ENCODE measurements around the gene SDHC. TPM values are rescaled to one million over a fixed set of nuclear protein-coding genes. Genes with fewer than 3 reads are reported as not detected.
"Not testable (repeated sequence)": the region's sequence is repeated elsewhere in the genome, so short reads cannot be mapped to it uniquely, and the experiment has no call there.

SDHC gene
- polyA plus RNA-seq, 2 of the 4 experiments (the other 2 are of a cell fraction), result 296 to 323 TPM

GRCh38 chr1:161407451-161407985 is 93.3 kb downstream of the SDHC start:
- 74% methylated on average over 6 of the region's 6 CpGs for WGBS (ENCODE audit: missing lambda C conversion rate)
- ATAC-seq, result no peak
- no peak overlapping the region for H3K4me3 ChIP-seq
- no peak overlapping the region for H3K4me2 ChIP-seq
- FAIRE-seq, result no peak
- H3K4me1 ChIP-seq, result no peaks in the 10 kb centered on the region
- no peaks in the 10 kb centered on the region for H3K9me3 ChIP-seq
- ChIA-PET CTCF (interaction anchor here (0.6 to 1.9 kb wide), 4 partner anchors 18 to 181 kb away, joined by 3 to 7 read pairs (median 3); no protein-coding TSS in a partner anchor), POLR2A (no interaction called here)
- H3K27ac ChIP-seq, result no peak overlapping the region
- TF ChIP-seq CHD2 (IDR thresholded peaks at IDR 0.05; ENCODE audit: low read length, partially characterized antibody) (no peak), TFCP2L1 (CRISPR knock-in tag; IDR thresholded peaks at IDR 0.05) (no peak), FOSL2 (IDR thresholded peaks at IDR 0.05) (no peak), FOSL2 (CRISPR knock-in tag; IDR thresholded peaks at IDR 0.05) (no peak), NFE2L2 (conservative IDR thresholded peaks at IDR 0.05; ENCODE audit: low read length) (no peak), RNF2 (IDR thresholded peaks at IDR 0.05; ENCODE audit: borderline replicate concordance, low read depth) (no peak), NR3C1 (IDR thresholded peaks at IDR 0.05) (no peak), BHLHE40 (IDR thresholded peaks at IDR 0.05; ENCODE audit: low read depth, low read length) (no peak), CBX8 (IDR thresholded peaks at IDR 0.05) (no peak), ZNF302 (CRISPR knock-in tag; IDR thresholded peaks at IDR 0.05) (no peak), HOXB13 (CRISPR knock-in tag; IDR thresholded peaks at IDR 0.05; ENCODE audit: low read depth) (no peak)
- TF ChIP-seq, protein P1, sequence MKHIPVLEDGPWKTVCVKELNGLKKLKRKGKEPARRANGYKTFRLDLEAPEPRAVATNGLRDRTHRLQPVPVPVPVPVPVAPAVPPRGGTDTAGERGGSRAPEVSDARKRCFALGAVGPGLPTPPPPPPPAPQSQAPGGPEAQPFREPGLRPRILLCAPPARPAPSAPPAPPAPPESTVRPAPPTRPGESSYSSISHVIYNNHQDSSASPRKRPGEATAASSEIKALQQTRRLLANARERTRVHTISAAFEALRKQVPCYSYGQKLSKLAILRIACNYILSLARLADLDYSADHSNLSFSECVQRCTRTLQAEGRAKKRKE (CRISPR knock-in tag; IDR thresholded peaks at IDR 0.05; ENCODE audit: low read depth), result no peak
- TF ChIP-seq, protein P2, sequence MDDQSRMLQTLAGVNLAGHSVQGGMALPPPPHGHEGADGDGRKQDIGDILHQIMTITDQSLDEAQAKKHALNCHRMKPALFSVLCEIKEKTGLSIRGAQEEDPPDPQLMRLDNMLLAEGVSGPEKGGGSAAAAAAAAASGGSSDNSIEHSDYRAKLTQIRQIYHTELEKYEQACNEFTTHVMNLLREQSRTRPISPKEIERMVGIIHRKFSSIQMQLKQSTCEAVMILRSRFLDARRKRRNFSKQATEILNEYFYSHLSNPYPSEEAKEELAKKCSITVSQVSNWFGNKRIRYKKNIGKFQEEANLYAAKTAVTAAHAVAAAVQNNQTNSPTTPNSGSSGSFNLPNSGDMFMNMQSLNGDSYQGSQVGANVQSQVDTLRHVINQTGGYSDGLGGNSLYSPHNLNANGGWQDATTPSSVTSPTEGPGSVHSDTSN (IDR thresholded peaks at IDR 0.05), result no peak
- DNase-seq (ENCODE audit: low read depth in 1 of 2, low spot score in 1 of 2), result no peak

- WGBS (ENCODE audit: missing lambda C conversion rate), result 61% methylated on average over 3 of the region's 3 CpGs
- Histone ChIP-seq H3K4me3 (no peak overlapping the region), H3K9me3 (no peaks in the 10 kb centered on the region), H3K4me1 (no peaks in the 10 kb centered on the region), H3K4me2 (no peak overlapping the region), H3K27ac (no peak overlapping the region)
- DNase-seq (ENCODE audit: low read depth in 1 of 2, low spot score in 1 of 2), result no peak
- POLR2A ChIA-PET, result no interaction called here
- CTCF ChIA-PET, result interaction anchor here (0.9 to 1.9 kb wide), 4 partner anchors 8 to 182 kb away, joined by 3 to 7 read pairs (median 4); no protein-coding TSS in a partner anchor
- no peak for FAIRE-seq
- ATAC-seq, result no peak
- TF ChIP-seq NPAS2 (CRISPR knock-in tag; IDR thresholded peaks at IDR 0.05; ENCODE audit: borderline replicate concordance) (no peak), FOSB (CRISPR knock-in tag; IDR thresholded peaks at IDR 0.05) (no peak), PHF8 (IDR thresholded peaks at IDR 0.05; ENCODE audit: borderline replicate concordance, low read depth) (no peak)
Measured at GRCh38 chr1:161408429-161409052, 94.4 kb downstream of the SDHC start.

DNA sequence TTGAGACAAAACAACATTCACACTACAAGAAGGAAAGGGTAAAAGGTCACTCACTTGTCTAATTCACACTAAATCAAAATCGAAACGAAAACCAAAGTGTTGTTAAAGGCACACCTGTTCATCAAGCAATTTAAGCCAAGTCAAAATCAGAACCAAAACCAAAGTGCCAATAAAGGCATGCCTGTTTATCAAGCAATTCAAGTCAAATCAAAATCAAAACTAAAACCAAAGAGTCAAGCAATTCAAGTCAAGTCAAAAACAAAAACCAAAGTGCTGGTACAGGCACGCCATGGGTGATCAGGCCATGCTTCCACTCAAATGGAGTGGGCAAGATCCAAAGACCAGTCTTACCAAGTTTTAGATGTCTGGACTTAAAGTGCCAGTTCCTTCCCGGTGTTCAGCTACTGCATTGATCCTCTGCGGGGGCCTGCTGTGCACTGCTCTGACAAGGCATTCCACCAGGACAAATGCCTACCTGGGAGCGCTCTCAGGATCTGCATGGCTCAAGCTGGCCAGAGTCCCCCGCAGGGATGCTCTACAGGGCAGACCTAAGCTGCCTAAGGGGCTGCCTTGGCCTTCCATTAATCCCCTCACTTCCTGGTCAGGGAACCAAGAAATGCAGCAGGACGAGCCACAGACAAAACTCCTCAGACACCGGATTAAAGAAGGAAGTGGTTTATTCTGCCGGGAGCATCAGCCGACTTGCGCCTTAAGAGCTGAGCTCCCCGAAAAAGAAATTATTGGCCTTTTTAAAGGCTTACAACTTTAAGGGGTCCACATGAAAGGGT is 95.9 kb downstream of the SDHC start:
- ChIA-PET POLR2A (interaction anchor here (0.6 kb wide), 1 partner anchor 20 kb away, joined by 4 read pairs; no protein-coding TSS in a partner anchor), CTCF (interaction anchor here (1.4 kb wide), 1 partner anchor 10 kb away, joined by 6 read pairs; no protein-coding TSS in a partner anchor)
- not testable (repeated sequence) for DNase-seq (ENCODE audit: low read depth in 1 of 2, low spot score in 1 of 2)

GRCh38 chr1:161410636-161410970 is 96.4 kb downstream of the SDHC start:
- ATAC-seq; H3K9me3 ChIP-seq; DNase-seq (ENCODE audit: low read depth in 1 of 2, low spot score in 1 of 2): not testable (repeated sequence)

More for the DNA sequence above, 95.9 kb downstream of the SDHC start:
- not testable (repeated sequence) for H3K4me1 ChIP-seq, H3K27ac ChIP-seq, H3K9me3 ChIP-seq, ATAC-seq, H3K4me3 ChIP-seq, FAIRE-seq, H3K4me2 ChIP-seq
- WGBS (ENCODE audit: missing lambda C conversion rate), result 85% methylated on average over 13 of the region's 13 CpGs

More at GRCh38 chr1:161410636-161410970, 96.4 kb downstream of the SDHC start:
- CTCF ChIA-PET, H3K4me1 ChIP-seq, H3K4me3 ChIP-seq, H3K4me2 ChIP-seq, H3K27ac ChIP-seq, FAIRE-seq: not testable (repeated sequence)
- POLR2A ChIA-PET, result interaction anchor here (0.6 kb wide), 1 partner anchor 21 kb away, joined by 4 read pairs; no protein-coding TSS in a partner anchor
- WGBS (ENCODE audit: missing lambda C conversion rate), result 50% methylated on average over 4 of the region's 4 CpGs

Small RNA genes lying within 50 kb of the gene (small RNA-seq; reads per million reads assigned to genes)
- gene AL592295.2 (0 reads per million in 6 experiments), gene RNU6-481P (0 reads per million in 6 experiments)

Other genes with a start within 250 kb of the SDHC start
- gene ARHGAP30, start 244.5 kb upstream of the SDHC start, polyA plus RNA-seq (2011; rRNA removed), result 0.06 and 0.08 TPM in 2 replicates
- 0.09 to 0.13 TPM (median 0.13 TPM) in 3 replicates for gene ARHGAP30, start 244.5 kb upstream of the SDHC start, polyA plus RNA-seq (2017; fragmentation: RNase III; extraction: RNeasy Plus Mini Kit Qiagen cat#74134 plus additional on column Dnase treatment)
- gene NECTIN4, start 224.8 kb upstream of the SDHC start, polyA plus RNA-seq (2011; rRNA removed), result 3.1 and 4.3 TPM in 2 replicates
- 1.3 to 1.8 TPM (median 1.5 TPM) in 3 replicates for gene NECTIN4, start 224.8 kb upstream of the SDHC start, polyA plus RNA-seq (2017; fragmentation: RNase III; extraction: RNeasy Plus Mini Kit Qiagen cat#74134 plus additional on column Dnase treatment)
- gene KLHDC9, start 216.0 kb upstream of the SDHC start, polyA plus RNA-seq (2011; rRNA removed), result 3.6 and 4.6 TPM in 2 replicates
- gene KLHDC9, start 216.0 kb upstream of the SDHC start, polyA plus RNA-seq (2017; fragmentation: RNase III; extraction: RNeasy Plus Mini Kit Qiagen cat#74134 plus additional on column Dnase treatment), result 0.93 to 2.0 TPM (median 1.2 TPM) in 3 replicates
- gene PFDN2, start 196.3 kb upstream of the SDHC start, polyA plus RNA-seq (2011; rRNA removed), result 106 and 187 TPM in 2 replicates
- 179 to 203 TPM (median 187 TPM) in 3 replicates for gene PFDN2, start 196.3 kb upstream of the SDHC start, polyA plus RNA-seq (2017; fragmentation: RNase III; extraction: RNeasy Plus Mini Kit Qiagen cat#74134 plus additional on column Dnase treatment)
- 29.9 and 38.6 TPM in 2 replicates for gene NIT1, start 196.3 kb upstream of the SDHC start, polyA plus RNA-seq (2011; rRNA removed)
- gene NIT1, start 196.3 kb upstream of the SDHC start, polyA plus RNA-seq (2017; fragmentation: RNase III; extraction: RNeasy Plus Mini Kit Qiagen cat#74134 plus additional on column Dnase treatment), result 44.5 to 49.4 TPM (median 45.8 TPM) in 3 replicates
- gene DEDD, start 181.7 kb upstream of the SDHC start, polyA plus RNA-seq (2011; rRNA removed), result 35.9 and 38.4 TPM in 2 replicates
- 20.5 to 25.9 TPM (median 25.3 TPM) in 3 replicates for gene DEDD, start 181.7 kb upstream of the SDHC start, polyA plus RNA-seq (2017; fragmentation: RNase III; extraction: RNeasy Plus Mini Kit Qiagen cat#74134 plus additional on column Dnase treatment)
- gene UFC1, start 160.4 kb upstream of the SDHC start, polyA plus RNA-seq (2011; rRNA removed), result 110 and 115 TPM in 2 replicates
- 149 to 153 TPM (median 150 TPM) in 3 replicates for gene UFC1, start 160.4 kb upstream of the SDHC start, polyA plus RNA-seq (2017; fragmentation: RNase III; extraction: RNeasy Plus Mini Kit Qiagen cat#74134 plus additional on column Dnase treatment)
- 22.6 and 26.3 TPM in 2 replicates for gene USP21, start 154.9 kb upstream of the SDHC start, polyA plus RNA-seq (2011; rRNA removed)
- gene USP21, start 154.9 kb upstream of the SDHC start, polyA plus RNA-seq (2017; fragmentation: RNase III; extraction: RNeasy Plus Mini Kit Qiagen cat#74134 plus additional on column Dnase treatment), result 21.8 to 23.8 TPM (median 23.6 TPM) in 3 replicates
- gene PPOX, start 148.0 kb upstream of the SDHC start, polyA plus RNA-seq (2011; rRNA removed), result 13.8 and 16.4 TPM in 2 replicates
- gene PPOX, start 148.0 kb upstream of the SDHC start, polyA plus RNA-seq (2017; fragmentation: RNase III; extraction: RNeasy Plus Mini Kit Qiagen cat#74134 plus additional on column Dnase treatment), result 13.5 to 16.1 TPM (median 14.1 TPM) in 3 replicates
- 25.3 and 31.4 TPM in 2 replicates for gene B4GALT3, start 136.9 kb upstream of the SDHC start, polyA plus RNA-seq (2011; rRNA removed)
- 23.3 to 26.7 TPM (median 25.5 TPM) in 3 replicates for gene B4GALT3, start 136.9 kb upstream of the SDHC start, polyA plus RNA-seq (2017; fragmentation: RNase III; extraction: RNeasy Plus Mini Kit Qiagen cat#74134 plus additional on column Dnase treatment)
- gene ADAMTS4, start 115.3 kb upstream of the SDHC start, polyA plus RNA-seq (2011; rRNA removed), result not detected in 2 replicates
- 0.01 TPM in 1 of 3 replicates, not detected in the others for gene ADAMTS4, start 115.3 kb upstream of the SDHC start, polyA plus RNA-seq (2017; fragmentation: RNase III; extraction: RNeasy Plus Mini Kit Qiagen cat#74134 plus additional on column Dnase treatment)
- gene NDUFS2, start 112.0 kb upstream of the SDHC start, polyA plus RNA-seq (2011; rRNA removed), result 125 and 144 TPM in 2 replicates
- gene NDUFS2, start 112.0 kb upstream of the SDHC start, polyA plus RNA-seq (2017; fragmentation: RNase III; extraction: RNeasy Plus Mini Kit Qiagen cat#74134 plus additional on column Dnase treatment), result 142 to 145 TPM (median 142 TPM) in 3 replicates
- 0.40 and 0.83 TPM in 2 replicates for gene FCER1G, start 99.1 kb upstream of the SDHC start, polyA plus RNA-seq (2011; rRNA removed)
- 0.25 TPM in 1 of 3 replicates, not detected in the others for gene FCER1G, start 99.1 kb upstream of the SDHC start, polyA plus RNA-seq (2017; fragmentation: RNase III; extraction: RNeasy Plus Mini Kit Qiagen cat#74134 plus additional on column Dnase treatment)
- not detected in 2 replicates for gene APOA2, start 90.8 kb upstream of the SDHC start, polyA plus RNA-seq (2011; rRNA removed)
- not detected in 3 replicates for gene APOA2, start 90.8 kb upstream of the SDHC start, polyA plus RNA-seq (2017; fragmentation: RNase III; extraction: RNeasy Plus Mini Kit Qiagen cat#74134 plus additional on column Dnase treatment)
- 6.3 and 7.0 TPM in 2 replicates for gene TOMM40L, start 88.3 kb upstream of the SDHC start, polyA plus RNA-seq (2011; rRNA removed)
- gene TOMM40L, start 88.3 kb upstream of the SDHC start, polyA plus RNA-seq (2017; fragmentation: RNase III; extraction: RNeasy Plus Mini Kit Qiagen cat#74134 plus additional on column Dnase treatment), result 9.1 to 11.0 TPM (median 10.2 TPM) in 3 replicates
- gene NR1I3, start 76.2 kb upstream of the SDHC start, polyA plus RNA-seq (2011; rRNA removed), result not detected in 2 replicates
- gene NR1I3, start 76.2 kb upstream of the SDHC start, polyA plus RNA-seq (2017; fragmentation: RNase III; extraction: RNeasy Plus Mini Kit Qiagen cat#74134 plus additional on column Dnase treatment), result not detected in 3 replicates
- not detected in 2 replicates for gene PCP4L1, start 55.6 kb upstream of the SDHC start, polyA plus RNA-seq (2011; rRNA removed)
- gene PCP4L1, start 55.6 kb upstream of the SDHC start, polyA plus RNA-seq (2017; fragmentation: RNase III; extraction: RNeasy Plus Mini Kit Qiagen cat#74134 plus additional on column Dnase treatment), result not detected in 3 replicates
- gene MPZ, start 4.4 kb upstream of the SDHC start, polyA plus RNA-seq (2011; rRNA removed), result 0.57 and 0.83 TPM in 2 replicates
- 0.17 to 0.45 TPM (median 0.25 TPM) in 3 replicates for gene MPZ, start 4.4 kb upstream of the SDHC start, polyA plus RNA-seq (2017; fragmentation: RNase III; extraction: RNeasy Plus Mini Kit Qiagen cat#74134 plus additional on column Dnase treatment)
- gene CFAP126, start 53.5 kb downstream of the SDHC start, polyA plus RNA-seq (2011; rRNA removed), result not detected in 2 replicates
- not detected in 3 replicates for gene CFAP126, start 53.5 kb downstream of the SDHC start, polyA plus RNA-seq (2017; fragmentation: RNase III; extraction: RNeasy Plus Mini Kit Qiagen cat#74134 plus additional on column Dnase treatment)
- 0.12 and 0.13 TPM in 2 replicates for gene FCGR2A, start 191.1 kb downstream of the SDHC start, polyA plus RNA-seq (2011; rRNA removed)
- not detected in 3 replicates for gene FCGR2A, start 191.1 kb downstream of the SDHC start, polyA plus RNA-seq (2017; fragmentation: RNase III; extraction: RNeasy Plus Mini Kit Qiagen cat#74134 plus additional on column Dnase treatment)
- gene HSPA6, start 210.2 kb downstream of the SDHC start, polyA plus RNA-seq (2011; rRNA removed), result 0.22 and 0.58 TPM in 2 replicates
- 0.26 to 0.50 TPM (median 0.50 TPM) in 3 replicates for gene HSPA6, start 210.2 kb downstream of the SDHC start, polyA plus RNA-seq (2017; fragmentation: RNase III; extraction: RNeasy Plus Mini Kit Qiagen cat#74134 plus additional on column Dnase treatment)
- gene FCGR3A, start 235.4 kb downstream of the SDHC start, polyA plus RNA-seq (2011; rRNA removed), result not detected in 2 replicates
- not detected in 3 replicates for gene FCGR3A, start 235.4 kb downstream of the SDHC start, polyA plus RNA-seq (2017; fragmentation: RNase III; extraction: RNeasy Plus Mini Kit Qiagen cat#74134 plus additional on column Dnase treatment)

Data from A549 (cell line).